Panc1 (cell line): ENCODE data around the gene ABCD3.

Experiments
- CTCF ChIP-seq: fragments of 450-650 bp; IDR thresholded peaks from 2 replicates; pipeline ENCODE4 v1.5.1; 2017; ENCODE audit warnings: mild to moderate bottlenecking
- POLR2AphosphoS5 ChIP-seq: IDR thresholded peaks from 2 replicates; pipeline ENCODE4 v1.6.1; 2012; ENCODE audit warnings: mild to moderate bottlenecking, low read depth, low read length, moderate library complexity
- REST ChIP-seq, 2 experiments: IDR thresholded peaks; 2 replicates each; pipeline ENCODE4 v1.6.1; 2011 to 2012; ENCODE audit warnings: low read depth in 2 of 2, control low read depth in 1 of 2, low read length in 1 of 2, mild to moderate bottlenecking in 1 of 2, moderate library complexity in 1 of 2; ENCODE audit not compliant: insufficient read depth in 1 of 2

- TF ChIP-seq CTCF (no peak), REST (IDR thresholded peaks at IDR 0.05; ENCODE audit: insufficient read depth in 1 of 2, low read depth in 2 of 2, low read length in 1 of 2) (no peak), POLR2AphosphoS5 (no peak)
Measured at GRCh38 chr1:94408104-94408830, 9.9 kb upstream of the ABCD3 start.
